Thyroid gland (tissue), 4 donors: ENCODE data around the gene ADARB2.

Experiments used
- CTCF ChIP-seq, 6 experiments: fragments of 200-600 bp in 3 of 6; fragments of 450-650 bp in 3 of 6; sonication (generic) in 3 of 6; IDR thresholded peaks; one replicate each; pipeline ENCODE4 v1.5.1; 2016 to 2019; ENCODE audit warnings: antibody characterized with exemption in 6 of 6, mild to moderate bottlenecking in 2 of 6, inconsistent platforms in 1 of 6, moderate library complexity in 1 of 6
- POLR2A ChIP-seq, 2 donors: fragments of 450-650 bp; IDR thresholded peaks; one replicate each; pipeline ENCODE4 v1.6.1; 2017; ENCODE audit warnings: antibody characterized with exemption in 2 of 2, mild to moderate bottlenecking in 2 of 2, moderate library complexity in 1 of 2

- TF ChIP-seq POLR2A (IDR thresholded peaks at IDR 0.05): no peak
- no peak for TF ChIP-seq CTCF (IDR thresholded peaks at IDR 0.05)
These were observed 338.5 kb downstream of the ADARB2 start for GRCh38 chr10:1398626-1399410.
